Measurements from ENCODE around the gene CCDC24. TPM values are rescaled to one million over a fixed set of nuclear protein-coding genes. Genes with fewer than 3 reads are reported as not detected.

The CCDC24 gene
- total RNA-seq, 1 donor from 2014 or later = 14.5 TPM

GRCh38 chr1:44012941-44013609 lies 21.7 kb downstream of the CCDC24 start:
- intact Hi-C loops (cut with DNase I) = no loop called here
- Histone ChIP-seq H3K27me3 (no peaks in the 10 kb centered on the region), H3K27ac (no peak overlapping the region), H3K9me3 (no peaks in the 10 kb centered on the region), H3K4me1 (peaks cover 28% of the 10 kb centered on the region), H3K4me3 (no peak overlapping the region), H3K36me3 (no peaks in the 10 kb centered on the region)
- TF ChIP-seq CTCF (IDR thresholded peaks at IDR 0.05) = no peak
- no peak for TF ChIP-seq POLR2A (IDR thresholded peaks at IDR 0.05)
- no peak for TF ChIP-seq POLR2AphosphoS5 (IDR thresholded peaks at IDR 0.05; ENCODE audit: insufficient read depth in 1 of 2, low read depth in 1 of 2)
- no peak for DNase-seq (ENCODE audit: extremely low spot score in 2 of 2)

- Histone ChIP-seq H3K4me1 (peaks cover 28% of the 10 kb centered on the region), H3K36me3 (no peaks in the 10 kb centered on the region), H3K27me3 (no peaks in the 10 kb centered on the region), H3K4me3 (no peak overlapping the region), H3K9me3 (no peaks in the 10 kb centered on the region), H3K27ac (no peak overlapping the region)
- TF ChIP-seq POLR2AphosphoS5 (IDR thresholded peaks at IDR 0.05; ENCODE audit: insufficient read depth in 1 of 2, low read depth in 1 of 2) (no peak), POLR2A (IDR thresholded peaks at IDR 0.05) (no peak), CTCF (IDR thresholded peaks at IDR 0.05) (no peak)
- no peak for DNase-seq (ENCODE audit: extremely low spot score in 2 of 2)
- intact Hi-C loops (cut with DNase I) = no loop called here
Observed at GRCh38 chr1:44013949-44014348, 22.6 kb downstream of the CCDC24 start.

GRCh38 chr1:44014365-44015104 lies 23.1 kb downstream of the CCDC24 start:
- no peak for DNase-seq (ENCODE audit: extremely low spot score in 2 of 2)
- Histone ChIP-seq H3K9me3 (no peaks in the 10 kb centered on the region), H3K4me3 (no peak overlapping the region), H3K27ac (peak overlapping the region; percentile 17), H3K27me3 (no peaks in the 10 kb centered on the region), H3K4me1 (peaks cover 32% of the 10 kb centered on the region), H3K36me3 (no peaks in the 10 kb centered on the region)
- intact Hi-C loops (cut with DNase I) = no loop called here
- TF ChIP-seq POLR2A (IDR thresholded peaks at IDR 0.05) (no peak), POLR2AphosphoS5 (IDR thresholded peaks at IDR 0.05; ENCODE audit: insufficient read depth in 1 of 2, low read depth in 1 of 2) (no peak), CTCF (IDR thresholded peaks at IDR 0.05) (no peak)

- H3K4me1 ChIP-seq = peaks cover 38% of the 10 kb centered on the region
- no peaks in the 10 kb centered on the region for H3K36me3 ChIP-seq
- DNase-seq (ENCODE audit: extremely low spot score in 2 of 2) = no peak
- intact Hi-C loops (cut with DNase I) = no loop called here
- no peaks in the 10 kb centered on the region for H3K27me3 ChIP-seq
- H3K9me3 ChIP-seq = no peaks in the 10 kb centered on the region
- H3K27ac ChIP-seq = no peak overlapping the region
- no peak overlapping the region for H3K4me3 ChIP-seq
- TF ChIP-seq CTCF (IDR thresholded peaks at IDR 0.05) (no peak), POLR2A (IDR thresholded peaks at IDR 0.05) (no peak)
Observed at GRCh38 chr1:44015206-44015605, 23.8 kb downstream of the CCDC24 start.
